Fibroblast of lung (primary cell): ENCODE data around the gene NFAT5. TPM values are rescaled to one million over a fixed set of nuclear protein-coding genes. Genes with fewer than 3 reads are reported as not detected.
"Not testable (repeated sequence)": the region's sequence is repeated elsewhere in the genome, so short reads cannot be mapped to it uniquely, and the experiment has no call there.

Experiments
- DNase-seq, 2 donors: peaks; one replicate each; pipeline versions ENCODE4 v3.0.0 to v3.0.0-alpha.2; 2010; ENCODE audit warnings: low read depth in 2 of 2
- H2AFZ ChIP-seq: 2 replicates; pipeline ENCODE4 v1.5.1; 2012; ENCODE audit warnings: low read length, control low read depth, inconsistent platforms
- H3K27ac ChIP-seq: 2 replicates; pipeline ENCODE4 v1.5.1; 2011; ENCODE audit warnings: low read length, control low read depth; ENCODE audit not compliant: insufficient read depth
- H3K27me3 ChIP-seq: 2 replicates; pipeline ENCODE4 v1.5.1; 2011; ENCODE audit warnings: mild to moderate bottlenecking, low read length; ENCODE audit not compliant: control insufficient read depth, insufficient read depth
- H3K36me3 ChIP-seq: 2 replicates; pipeline ENCODE4 v1.5.1; 2011; ENCODE audit warnings: low read length; ENCODE audit not compliant: control insufficient read depth, insufficient read depth
- H3K4me1 ChIP-seq: 2 replicates; pipeline ENCODE4 v1.5.1; 2011; ENCODE audit warnings: low read length; ENCODE audit not compliant: control insufficient read depth, insufficient read depth; ENCODE audit errors: extremely low read depth
- H3K4me2 ChIP-seq: 2 replicates; pipeline ENCODE4 v1.5.1; 2011; ENCODE audit warnings: low read length, control low read depth; ENCODE audit not compliant: insufficient read depth; ENCODE audit errors: extremely low read depth
- H3K4me3 ChIP-seq, 4 experiments: fragments of 200-600 bp in 1 of 4; sonication (generic) in 1 of 4; replicated peaks in 1 of 4; 2 replicates each; pipeline ENCODE4 v1.5.1; 2011 to 2016; ENCODE audit warnings: low read length in 4 of 4, low read depth in 3 of 4, mild to moderate bottlenecking in 3 of 4, control low read depth in 2 of 4, inconsistent platforms in 1 of 4, mixed read lengths in 1 of 4; ENCODE audit not compliant: insufficient read depth in 1 of 4; ENCODE audit errors: control extremely low read depth in 1 of 4
- H3K79me2 ChIP-seq: 2 replicates; pipeline ENCODE4 v1.5.1; 2012; ENCODE audit warnings: mild to moderate bottlenecking, low read length, inconsistent platforms; ENCODE audit not compliant: control insufficient read depth, insufficient read depth
- H3K9ac ChIP-seq: 2 replicates; pipeline ENCODE4 v1.5.1; 2011; ENCODE audit warnings: mild to moderate bottlenecking, low read length, control low read depth; ENCODE audit not compliant: insufficient read depth
- H3K9me3 ChIP-seq: 2 replicates; pipeline ENCODE4 v1.5.1; 2012; ENCODE audit warnings: low read depth, low read length; ENCODE audit not compliant: control insufficient read depth, insufficient read depth
- H4K20me1 ChIP-seq: 2 replicates; pipeline ENCODE4 v1.5.1; 2011; ENCODE audit warnings: low read length; ENCODE audit not compliant: control insufficient read depth, insufficient read depth; ENCODE audit errors: extremely low read depth
- CTCF ChIP-seq, 2 donors: IDR thresholded peaks in 1 of 2; conservative IDR thresholded peaks in 1 of 2; 1 replicate in 1 of 2; 2 replicates in 1 of 2; pipeline ENCODE4 v1.5.1; 2011 to 2012; ENCODE audit warnings: low read length in 2 of 2, control low read depth in 1 of 2, inconsistent platforms in 1 of 2, low read depth in 1 of 2, mild to moderate bottlenecking in 1 of 2
- EZH2 ChIP-seq: IDR thresholded peaks from 2 replicates; pipeline ENCODE4 v1.5.1; 2012; ENCODE audit warnings: low read length, control low read depth, mild to moderate bottlenecking; ENCODE audit errors: missing control alignments
- polyA plus RNA-seq, 2 donors: library from polyadenylated mRNA; depleted of rRNA in 1 of 2; stranded (reverse) in 1 of 2; unstranded in 1 of 2; fragments of >200 nt; gene quantifications; 2 replicates each; pipeline ENCODE4 v1.2.1, GENCODE V29; 2011 to 2012; ENCODE audit warnings: missing spikeins in 1 of 2
- total RNA-seq: library from RNA; depleted of rRNA; stranded (reverse); fragments of >200 nt; gene quantifications from 2 replicates; pipeline ENCODE4 v1.2.1, GENCODE V29; 2014

NFAT5 gene
- total and polyA plus RNA-seq, 2 donors (not counting 1 experiment from before 2014, with no cell fraction given), result 33.4 to 39.4 TPM

- no peaks in the 10 kb centered on the region for H4K20me1 ChIP-seq
- H3K4me2 ChIP-seq, result no peak overlapping the region
- H3K27ac ChIP-seq, result no peak overlapping the region
- H3K27me3 ChIP-seq, result no peaks in the 10 kb centered on the region
- H3K9me3 ChIP-seq, result no peaks in the 10 kb centered on the region
- peaks cover 2% of the 10 kb centered on the region for H3K36me3 ChIP-seq
- DNase-seq, result no peak
- no peak overlapping the region for H3K9ac ChIP-seq
- no peak overlapping the region for H3K4me3 ChIP-seq
- H3K4me1 ChIP-seq, result no peaks in the 10 kb centered on the region
- peaks cover 90% of the 10 kb centered on the region for H3K79me2 ChIP-seq
- no peak for TF ChIP-seq EZH2
- no peak for TF ChIP-seq CTCF (conservative IDR thresholded peaks at IDR 0.05 in 1 of 2, IDR thresholded peaks at IDR 0.05 in 1 of 2; ENCODE audit: low read depth in 1 of 2, low read length in 2 of 2)
- H2AFZ ChIP-seq, result no peak overlapping the region
Observed at GRCh38 chr16:69579783-69580481, 14.2 kb downstream of the NFAT5 start.

- Histone ChIP-seq H3K27ac (no peak overlapping the region), H3K9me3 (no peaks in the 10 kb centered on the region), H4K20me1 (no peaks in the 10 kb centered on the region), H3K79me2 (peaks cover 89% of the 10 kb centered on the region), H3K4me1 (no peaks in the 10 kb centered on the region), H3K27me3 (no peaks in the 10 kb centered on the region), H2AFZ (no peak overlapping the region), H3K4me2 (no peak overlapping the region), H3K36me3 (peaks cover 2% of the 10 kb centered on the region), H3K4me3 (no peak overlapping the region), H3K9ac (no peak overlapping the region)
- no peak for DNase-seq
- TF ChIP-seq CTCF (conservative IDR thresholded peaks at IDR 0.05 in 1 of 2, IDR thresholded peaks at IDR 0.05 in 1 of 2; ENCODE audit: low read depth in 1 of 2, low read length in 2 of 2), result no peak
- no peak for TF ChIP-seq EZH2
Observed at GRCh38 chr16:69581297-69581696, 15.5 kb downstream of the NFAT5 start.

GRCh38 chr16:69584493-69584892 is 18.7 kb downstream of the NFAT5 start:
- H4K20me1 ChIP-seq, H3K4me3 ChIP-seq, H3K27ac ChIP-seq, H3K36me3 ChIP-seq, H2AFZ ChIP-seq, H3K9me3 ChIP-seq, H3K4me2 ChIP-seq, H3K27me3 ChIP-seq, H3K9ac ChIP-seq, H3K4me1 ChIP-seq, DNase-seq: not testable (repeated sequence)
- peaks cover 79% of the 10 kb centered on the region for H3K79me2 ChIP-seq
